Tibial artery (tissue), 4 donors: ENCODE results near the gene EPHB1.

Experiments
- DNase-seq, 2 donors: peaks; one replicate each; pipeline ENCODE4 v3.0.0-alpha.2; 2019
- H3K27ac ChIP-seq, 2 donors: fragments of 200-600 bp; sonication (generic) in 1 of 2; 1 replicate in 1 of 2; 2 replicates in 1 of 2; pipeline ENCODE4 v1.5.1; 2018 to 2019; ENCODE audit warnings: mild to moderate bottlenecking in 1 of 2
- H3K27me3 ChIP-seq, 2 donors: fragments of 200-600 bp; sonication (generic) in 1 of 2; one replicate each; pipeline versions ENCODE4 v1.5.1 to v1.6.0; 2016 to 2019
- H3K36me3 ChIP-seq, 3 donors: fragments of 200-600 bp; sonication (generic) in 2 of 3; one replicate each; pipeline ENCODE4 v1.5.1; 2016 to 2019; ENCODE audit warnings: mild to moderate bottlenecking in 2 of 3
- H3K4me1 ChIP-seq, 4 donors: fragments of 200-600 bp; sonication (generic) in 2 of 4; 1 replicate in 3 of 4; 2 replicates in 1 of 4; pipeline ENCODE4 v1.5.1; 2016 to 2019
- H3K4me3 ChIP-seq, 2 donors: fragments of 200-600 bp; sonication (generic) in 1 of 2; 1 replicate in 1 of 2; 2 replicates in 1 of 2; pipeline ENCODE4 v1.5.1; 2018 to 2019; ENCODE audit warnings: mild to moderate bottlenecking in 2 of 2
- H3K9me3 ChIP-seq, 3 donors: fragments of 200-600 bp; sonication (generic) in 1 of 3; one replicate each; pipeline ENCODE4 v1.5.1; 2016 to 2019
- CTCF ChIP-seq, 2 experiments: fragments of 200-600 bp in 1 of 2; fragments of 450-650 bp in 1 of 2; IDR thresholded peaks; one replicate each; pipeline ENCODE4 v1.5.1; 2017 to 2019; ENCODE audit warnings: antibody characterized with exemption in 2 of 2, mild to moderate bottlenecking in 1 of 2, moderate library complexity in 1 of 2
- intact Hi-C: fragments of 100-400 bp; cut with DNase I; formaldehyde crosslinking; loops from one replicate; pipeline ENCODE4 v1.15.0; 2023; ENCODE audit warnings: low total_unique reads

Gene EPHB1

GRCh38 chr3:134956395-134956794, 161.3 kb downstream of the EPHB1 start:
- DNase-seq: no peak
- Histone ChIP-seq H3K27ac (no peak overlapping the region), H3K9me3 (peaks cover 0 to 2% (median 0%) of the 10 kb centered on the region in 3 donors), H3K4me1 (no peaks in the 10 kb centered on the region), H3K27me3 (no peaks in the 10 kb centered on the region), H3K36me3 (peaks cover 0 to 9% (median 0%) of the 10 kb centered on the region in 3 donors), H3K4me3 (no peak overlapping the region)
- TF ChIP-seq CTCF (IDR thresholded peaks at IDR 0.05): no peak
- intact Hi-C loops: no loop called here

GRCh38 chr3:134956844-134957243, 161.8 kb downstream of the EPHB1 start:
- H3K9me3 ChIP-seq: no peaks in the 10 kb centered on the region
- H3K36me3 ChIP-seq: peaks cover 0 to 5% (median 0%) of the 10 kb centered on the region in 3 donors
- intact Hi-C loops: no loop called here
- H3K4me1 ChIP-seq: no peaks in the 10 kb centered on the region
- no peak overlapping the region for H3K27ac ChIP-seq
- no peak for TF ChIP-seq CTCF (IDR thresholded peaks at IDR 0.05)
- DNase-seq: no peak
- no peak overlapping the region for H3K4me3 ChIP-seq
- no peaks in the 10 kb centered on the region for H3K27me3 ChIP-seq

GRCh38 chr3:134959516-134959915, 164.5 kb downstream of the EPHB1 start:
- no peaks in the 10 kb centered on the region for H3K27me3 ChIP-seq
- DNase-seq: no peak
- intact Hi-C loops: no loop called here

GRCh38 chr3:134964226-134964625, 169.2 kb downstream of the EPHB1 start:
- H3K27ac ChIP-seq: no peak overlapping the region
- no peaks in the 10 kb centered on the region for H3K4me1 ChIP-seq
- DNase-seq: no peak
- no peaks in the 10 kb centered on the region for H3K9me3 ChIP-seq
- H3K36me3 ChIP-seq: no peaks in the 10 kb centered on the region
- no peak overlapping the region for H3K4me3 ChIP-seq
- no peaks in the 10 kb centered on the region for H3K27me3 ChIP-seq
- TF ChIP-seq CTCF (IDR thresholded peaks at IDR 0.05): no peak
- intact Hi-C loops: no loop called here

More at GRCh38 chr3:134959516-134959915, 164.5 kb downstream of the EPHB1 start:
- Histone ChIP-seq H3K9me3 (no peaks in the 10 kb centered on the region), H3K36me3 (no peaks in the 10 kb centered on the region), H3K4me3 (no peak overlapping the region), H3K27ac (no peak overlapping the region), H3K4me1 (no peaks in the 10 kb centered on the region)
- no peak for TF ChIP-seq CTCF (IDR thresholded peaks at IDR 0.05)

- no peak for TF ChIP-seq CTCF (IDR thresholded peaks at IDR 0.05)
These were observed 170.9 kb downstream of the EPHB1 start for GRCh38 chr3:134965865-134966481.

GRCh38 chr3:134970895-134971294, 175.8 kb downstream of the EPHB1 start:
- Histone ChIP-seq H3K4me1 (no peaks in the 10 kb centered on the region), H3K9me3 (no peaks in the 10 kb centered on the region), H3K27ac (no peak overlapping the region), H3K36me3 (no peaks in the 10 kb centered on the region), H3K27me3 (no peaks in the 10 kb centered on the region), H3K4me3 (no peak overlapping the region)
- no peak for DNase-seq
- TF ChIP-seq CTCF (IDR thresholded peaks at IDR 0.05): no peak
- intact Hi-C loops: no loop called here

More at GRCh38 chr3:134965865-134966481, 170.9 kb downstream of the EPHB1 start:
- Histone ChIP-seq H3K27me3 (no peaks in the 10 kb centered on the region), H3K4me3 (no peak overlapping the region), H3K27ac (no peak overlapping the region), H3K4me1 (no peaks in the 10 kb centered on the region), H3K9me3 (no peaks in the 10 kb centered on the region), H3K36me3 (no peaks in the 10 kb centered on the region)
- intact Hi-C loops: no loop called here
- no peak for DNase-seq
